Osteocyte (in vitro differentiated cells): Measurements from ENCODE around the gene UBE2J1. TPM values are rescaled to one million over a fixed set of nuclear protein-coding genes. Genes with fewer than 3 reads are reported as not detected.

Experiments
- DNase-seq: peaks from one replicate; pipeline ENCODE4 v3.0.0; 2021; ENCODE audit warnings: mixed read lengths; ENCODE audit not compliant: unreplicated experiment; ENCODE audit errors: extremely low spot score
- H3K27ac Mint-ChIP-seq: one replicate; pipeline ENCODE4 v1.8.0; 2021; ENCODE audit warnings: mild to moderate bottlenecking, mixed read lengths; ENCODE audit not compliant: unreplicated experiment
- H3K27me3 Mint-ChIP-seq: one replicate; pipeline ENCODE4 v1.8.0; 2021; ENCODE audit warnings: mixed read lengths; ENCODE audit not compliant: unreplicated experiment
- H3K36me3 Mint-ChIP-seq: one replicate; pipeline ENCODE4 v1.8.0; 2021; ENCODE audit warnings: mixed read lengths; ENCODE audit not compliant: unreplicated experiment
- H3K4me1 Mint-ChIP-seq: one replicate; pipeline ENCODE4 v1.8.0; 2021; ENCODE audit warnings: mixed read lengths; ENCODE audit not compliant: unreplicated experiment
- H3K4me3 Mint-ChIP-seq: one replicate; pipeline ENCODE4 v1.8.0; 2021; ENCODE audit warnings: mild to moderate bottlenecking, moderate library complexity, mixed read lengths; ENCODE audit not compliant: unreplicated experiment
- H3K9me3 Mint-ChIP-seq: one replicate; pipeline ENCODE4 v1.8.0; 2021; ENCODE audit warnings: mixed read lengths; ENCODE audit not compliant: unreplicated experiment
- total RNA-seq: library from RNA; stranded (reverse); gene quantifications from 2 replicates; pipeline ENCODE4 v1.2.1, GENCODE V29; 2021
- TF ChIP-seq, protein P1 (sequence below): fragments of 200-600 bp; sonication (generic); IDR thresholded peaks from 2 replicates; pipeline ENCODE4 v1.5.0; 2021; ENCODE audit warnings: antibody characterized with exemption, mild to moderate bottlenecking, moderate library complexity

Gene UBE2J1
- total RNA-seq, 1 donor from 2014 or later: 39.6 TPM

- peaks cover 29% of the 10 kb centered on the region for H3K36me3 Mint-ChIP-seq
- H3K27me3 Mint-ChIP-seq: no peaks in the 10 kb centered on the region
- no peak overlapping the region for H3K27ac Mint-ChIP-seq
- no peaks in the 10 kb centered on the region for H3K4me1 Mint-ChIP-seq
- H3K4me3 Mint-ChIP-seq: no peak overlapping the region
- H3K9me3 Mint-ChIP-seq: peaks cover 10% of the 10 kb centered on the region
- TF ChIP-seq, protein P1, sequence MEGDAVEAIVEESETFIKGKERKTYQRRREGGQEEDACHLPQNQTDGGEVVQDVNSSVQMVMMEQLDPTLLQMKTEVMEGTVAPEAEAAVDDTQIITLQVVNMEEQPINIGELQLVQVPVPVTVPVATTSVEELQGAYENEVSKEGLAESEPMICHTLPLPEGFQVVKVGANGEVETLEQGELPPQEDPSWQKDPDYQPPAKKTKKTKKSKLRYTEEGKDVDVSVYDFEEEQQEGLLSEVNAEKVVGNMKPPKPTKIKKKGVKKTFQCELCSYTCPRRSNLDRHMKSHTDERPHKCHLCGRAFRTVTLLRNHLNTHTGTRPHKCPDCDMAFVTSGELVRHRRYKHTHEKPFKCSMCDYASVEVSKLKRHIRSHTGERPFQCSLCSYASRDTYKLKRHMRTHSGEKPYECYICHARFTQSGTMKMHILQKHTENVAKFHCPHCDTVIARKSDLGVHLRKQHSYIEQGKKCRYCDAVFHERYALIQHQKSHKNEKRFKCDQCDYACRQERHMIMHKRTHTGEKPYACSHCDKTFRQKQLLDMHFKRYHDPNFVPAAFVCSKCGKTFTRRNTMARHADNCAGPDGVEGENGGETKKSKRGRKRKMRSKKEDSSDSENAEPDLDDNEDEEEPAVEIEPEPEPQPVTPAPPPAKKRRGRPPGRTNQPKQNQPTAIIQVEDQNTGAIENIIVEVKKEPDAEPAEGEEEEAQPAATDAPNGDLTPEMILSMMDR: no peak
- no peak for DNase-seq
Observed at GRCh38 chr6:89321131-89321970, 31.2 kb downstream of the UBE2J1 start.

GRCh38 chr6:89320012-89320559 lies 32.4 kb downstream of the UBE2J1 start:
- TF ChIP-seq, protein P1: no peak
- Mint-ChIP-seq H3K27me3 (no peaks in the 10 kb centered on the region), H3K4me3 (no peak overlapping the region)

GRCh38 chr6:89317067-89317466 lies 35.5 kb downstream of the UBE2J1 start:
- no peak for DNase-seq
- Mint-ChIP-seq H3K36me3 (peaks cover 22% of the 10 kb centered on the region), H3K27ac (no peak overlapping the region), H3K27me3 (no peaks in the 10 kb centered on the region), H3K9me3 (peaks cover 10% of the 10 kb centered on the region), H3K4me3 (no peak overlapping the region), H3K4me1 (peaks cover 21% of the 10 kb centered on the region)
- TF ChIP-seq, protein P1: no peak

More at GRCh38 chr6:89320012-89320559, 32.4 kb downstream of the UBE2J1 start:
- no peak for DNase-seq
- Mint-ChIP-seq H3K36me3 (peaks cover 31% of the 10 kb centered on the region), H3K9me3 (peaks cover 10% of the 10 kb centered on the region), H3K27ac (no peak overlapping the region), H3K4me1 (no peaks in the 10 kb centered on the region)

- TF ChIP-seq, protein P1: no peak
- Mint-ChIP-seq H3K27ac (no peak within 1 kb of the TSS), H3K36me3 (peaks cover 16% of the 10 kb centered on the region), H3K4me3 (no peak within 1 kb of the TSS), H3K4me1 (peaks cover 36% of the 10 kb centered on the region), H3K27me3 (peaks cover under 1% of the 10 kb centered on the region), H3K9me3 (peaks cover 10% of the 10 kb centered on the region)
- no peak for DNase-seq
Observed at GRCh38 chr6:89315249-89315885, 37.2 kb downstream of the UBE2J1 start, which contains the start of gene GABRR2. Gene GABRR2 (minus strand): TSS chr6:89315299. CDS start chr6:89315165, 134 bp downstream.

DNA sequence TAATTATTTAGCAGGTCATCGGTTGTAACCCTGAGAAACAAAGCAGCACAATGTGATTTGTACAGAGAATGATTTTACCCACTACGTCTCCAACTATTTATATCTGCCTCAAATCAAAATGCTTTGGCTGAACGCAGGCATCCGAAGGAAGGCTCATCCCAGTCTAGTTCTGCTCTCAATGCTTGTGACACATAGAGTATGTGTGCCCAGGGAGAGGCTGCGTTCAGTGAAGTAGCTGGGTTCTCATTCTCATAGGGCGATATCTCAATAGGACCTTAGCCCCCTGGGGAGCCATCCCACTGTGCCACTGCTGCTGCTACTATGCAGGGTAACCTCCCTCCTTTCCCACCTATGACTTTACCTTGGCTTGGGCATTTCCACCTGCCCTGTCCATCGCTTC lies 37.8 kb downstream of the UBE2J1 start:
- Mint-ChIP-seq H3K27me3 (peaks cover 2% of the 10 kb centered on the region), H3K36me3 (peaks cover 9% of the 10 kb centered on the region), H3K27ac (no peak overlapping the region), H3K4me3 (no peak overlapping the region), H3K4me1 (peaks cover 36% of the 10 kb centered on the region), H3K9me3 (peaks cover 4% of the 10 kb centered on the region)
- TF ChIP-seq, protein P1: no peak
- DNase-seq: no peak
